Skeletal muscle tissue (tissue), 4 donors: Measurements from ENCODE around the gene BACH2. TPM values are rescaled to one million over a fixed set of nuclear protein-coding genes. Genes with fewer than 3 reads are reported as not detected.
"Not testable (repeated sequence)": the region's sequence is repeated elsewhere in the genome, so short reads cannot be mapped to it uniquely, and the experiment has no call there.

Experiments
- H3K27ac ChIP-seq: one replicate; pipeline ENCODE4 v1.7.0; 2013; ENCODE audit warnings: mild to moderate bottlenecking, low read depth, low read length, inconsistent platforms
- H3K27me3 ChIP-seq, 3 donors: one replicate each; pipeline ENCODE4 v1.7.0; 2013; ENCODE audit warnings: low read length in 3 of 3; ENCODE audit not compliant: control insufficient read depth in 3 of 3, insufficient read depth in 3 of 3
- H3K36me3 ChIP-seq, 3 donors: one replicate each; pipeline ENCODE4 v1.7.0; 2013; ENCODE audit warnings: low read length in 3 of 3; ENCODE audit not compliant: control insufficient read depth in 3 of 3, insufficient read depth in 3 of 3
- H3K4me1 ChIP-seq, 3 donors: one replicate each; pipeline ENCODE4 v1.7.0; 2013; ENCODE audit warnings: low read length in 3 of 3, mild to moderate bottlenecking in 3 of 3; ENCODE audit not compliant: control insufficient read depth in 3 of 3, insufficient read depth in 3 of 3
- H3K4me3 ChIP-seq, 3 donors: one replicate each; pipeline ENCODE4 v1.7.0; 2013; ENCODE audit warnings: low read length in 3 of 3
- H3K9ac ChIP-seq, 3 donors: one replicate each; pipeline ENCODE4 v1.7.0; 2013; ENCODE audit warnings: low read length in 3 of 3, mild to moderate bottlenecking in 3 of 3, moderate library complexity in 2 of 3, low read depth in 1 of 3
- H3K9me3 ChIP-seq, 3 donors: one replicate each; pipeline ENCODE4 v1.7.0; 2013; ENCODE audit warnings: low read length in 3 of 3; ENCODE audit not compliant: control insufficient read depth in 3 of 3
- total RNA-seq: library from RNA; depleted of rRNA; stranded (reverse); fragments of >200 nt; gene quantifications from one replicate; pipeline ENCODE4 v1.2.3, GENCODE V29; 2014
- donor health status: Osteomylitis.

BACH2 gene
- total RNA-seq, 1 donor from 2014 or later: 3.7 TPM

DNA sequence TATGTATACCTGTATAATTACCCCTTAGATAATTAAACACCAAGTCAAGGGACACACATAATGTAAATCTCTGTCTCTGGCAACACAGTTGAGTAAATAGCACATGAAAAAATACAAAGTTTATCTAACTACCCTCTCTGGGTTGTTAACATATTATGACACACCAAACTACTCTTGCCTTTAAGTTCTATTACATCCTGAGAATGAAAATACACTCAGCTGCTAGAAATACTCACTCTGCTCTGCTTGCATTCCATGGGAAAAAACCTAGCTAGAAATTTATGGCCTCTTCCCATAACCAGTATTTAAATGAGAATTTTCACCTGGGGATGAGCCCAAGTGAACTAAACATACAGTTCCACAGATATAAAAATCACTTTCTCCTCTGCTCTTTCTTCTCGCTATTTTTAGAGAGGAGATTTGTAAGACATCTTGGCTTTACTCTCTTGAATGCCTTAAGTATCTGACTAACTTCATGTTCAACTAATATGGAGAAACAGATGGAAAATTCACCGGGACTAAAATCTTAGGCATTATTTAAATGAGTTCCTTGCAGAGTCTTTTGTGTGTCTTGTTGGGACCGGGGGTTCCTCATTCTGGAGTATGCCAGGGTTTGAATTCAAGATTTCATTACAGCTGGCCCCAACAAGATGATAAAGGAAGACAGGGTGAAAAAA lies 261.5 kb downstream of the BACH2 start:
- Histone ChIP-seq H3K9me3 (no peaks in the 10 kb centered on the region), H3K9ac (peak overlapping the region in 1 of 3 donors; percentile 55), H3K36me3 (no peaks in the 10 kb centered on the region), H3K4me3 (no peak overlapping the region), H3K27me3 (no peaks in the 10 kb centered on the region), H3K4me1 (peaks cover 0 to 8% (median 3%) of the 10 kb centered on the region in 3 donors), H3K27ac (peak overlapping the region; percentile 28)

DNA sequence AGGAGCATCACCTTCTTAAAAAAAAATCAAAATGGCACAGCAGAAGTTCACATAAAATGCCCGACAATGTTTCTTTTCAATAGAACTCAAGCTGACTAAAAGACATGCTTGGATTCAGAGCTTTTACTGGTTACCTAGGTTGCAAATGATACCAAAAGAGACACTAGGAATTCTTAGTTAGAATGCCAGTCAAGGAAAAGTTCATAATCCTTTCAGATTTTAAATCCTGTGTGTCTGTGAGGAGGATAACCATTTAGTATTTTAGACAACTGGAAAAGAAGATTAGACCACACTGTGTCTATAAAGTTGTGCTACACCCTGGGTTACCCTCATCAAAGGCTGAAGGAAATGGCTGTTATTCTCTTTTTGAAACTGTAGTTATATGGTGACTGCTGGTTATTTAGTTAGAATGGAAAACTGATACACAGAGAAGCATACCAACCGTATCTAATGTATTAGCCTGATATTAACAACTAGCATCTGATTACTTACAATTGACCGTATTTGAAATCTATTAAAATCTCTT lies 262.8 kb downstream of the BACH2 start:
- H3K36me3 ChIP-seq: no peaks in the 10 kb centered on the region
- H3K4me1 ChIP-seq: peaks cover 0 to 8% (median 3%) of the 10 kb centered on the region in 3 donors
- peak overlapping the region in 1 of 3 donors; percentile 38 for H3K9ac ChIP-seq
- peak overlapping the region in 1 of 3 donors; percentile 23 for H3K4me3 ChIP-seq
- H3K27ac ChIP-seq: no peak overlapping the region
- H3K27me3 ChIP-seq: no peaks in the 10 kb centered on the region
- no peaks in the 10 kb centered on the region for H3K9me3 ChIP-seq

DNA sequence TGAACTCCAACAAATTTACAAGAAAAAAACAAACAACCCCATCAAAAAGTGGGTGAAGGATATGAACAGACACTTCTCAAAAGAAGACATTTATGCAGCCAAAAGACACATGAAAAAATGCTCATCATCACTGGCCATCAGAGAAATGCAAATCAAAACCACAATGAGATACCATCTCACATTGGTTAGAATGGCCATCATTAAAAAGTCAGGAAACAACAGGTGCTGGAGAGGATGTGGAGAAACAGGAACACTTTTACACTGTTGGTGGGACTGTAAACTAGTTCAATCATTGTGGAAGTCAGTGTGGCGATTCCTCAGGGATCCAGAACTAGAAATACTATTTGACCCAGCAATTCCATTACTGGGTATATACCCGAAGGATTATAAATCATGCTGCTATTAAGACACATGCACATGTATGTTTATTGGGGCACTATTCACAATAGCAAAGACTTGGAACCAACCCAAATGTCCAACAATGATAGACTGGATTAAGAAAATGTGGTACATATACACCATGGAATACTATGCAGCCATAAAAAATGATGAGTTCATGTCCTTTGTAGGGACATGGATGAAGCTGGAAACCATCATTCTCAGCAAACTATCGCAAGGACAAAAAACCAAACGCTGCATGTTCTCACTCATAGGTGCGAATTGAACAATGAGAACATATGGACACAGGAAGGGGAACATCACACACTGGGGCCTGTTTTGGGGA lies 264.0 kb downstream of the BACH2 start:
- not testable (repeated sequence) for H3K4me3 ChIP-seq, H3K9me3 ChIP-seq, H3K27me3 ChIP-seq, H3K27ac ChIP-seq, H3K36me3 ChIP-seq, H3K4me1 ChIP-seq, H3K9ac ChIP-seq

DNA sequence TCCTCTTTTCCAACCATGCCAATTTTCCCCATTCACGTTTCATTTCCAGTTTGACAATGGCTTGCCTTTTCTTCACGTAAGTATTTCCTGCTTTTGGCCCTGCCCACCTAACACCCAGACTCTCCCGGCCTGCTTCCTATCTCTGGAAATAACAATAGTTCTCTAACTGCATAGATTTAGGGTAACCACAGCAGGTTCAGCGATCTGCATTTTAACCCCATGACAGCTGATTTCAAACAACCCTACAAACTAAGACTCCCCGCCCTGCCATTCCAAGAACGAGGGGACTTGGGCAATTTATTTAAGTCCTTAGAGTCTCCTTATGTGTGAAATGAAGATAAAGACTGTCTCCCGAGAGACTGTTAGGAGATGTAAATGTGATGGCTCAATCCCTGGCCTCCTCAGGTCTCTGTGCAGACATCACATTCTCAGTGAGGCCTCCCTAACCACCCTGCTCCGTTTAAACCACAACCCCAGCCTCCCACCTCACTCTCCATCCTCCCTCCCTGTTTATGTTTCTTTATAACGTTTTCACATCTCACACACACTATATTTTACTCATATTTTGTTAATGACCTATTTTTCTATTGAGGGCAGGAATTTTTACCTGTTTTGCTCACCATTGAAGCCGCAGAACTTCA lies 267.5 kb downstream of the BACH2 start:
- Histone ChIP-seq H3K9me3 (no peaks in the 10 kb centered on the region), H3K36me3 (no peaks in the 10 kb centered on the region), H3K27me3 (no peaks in the 10 kb centered on the region), H3K27ac (no peak overlapping the region), H3K4me1 (peaks cover 11 to 17% (median 15%) of the 10 kb centered on the region in 3 donors), H3K9ac (no peak overlapping the region), H3K4me3 (no peak overlapping the region)

DNA sequence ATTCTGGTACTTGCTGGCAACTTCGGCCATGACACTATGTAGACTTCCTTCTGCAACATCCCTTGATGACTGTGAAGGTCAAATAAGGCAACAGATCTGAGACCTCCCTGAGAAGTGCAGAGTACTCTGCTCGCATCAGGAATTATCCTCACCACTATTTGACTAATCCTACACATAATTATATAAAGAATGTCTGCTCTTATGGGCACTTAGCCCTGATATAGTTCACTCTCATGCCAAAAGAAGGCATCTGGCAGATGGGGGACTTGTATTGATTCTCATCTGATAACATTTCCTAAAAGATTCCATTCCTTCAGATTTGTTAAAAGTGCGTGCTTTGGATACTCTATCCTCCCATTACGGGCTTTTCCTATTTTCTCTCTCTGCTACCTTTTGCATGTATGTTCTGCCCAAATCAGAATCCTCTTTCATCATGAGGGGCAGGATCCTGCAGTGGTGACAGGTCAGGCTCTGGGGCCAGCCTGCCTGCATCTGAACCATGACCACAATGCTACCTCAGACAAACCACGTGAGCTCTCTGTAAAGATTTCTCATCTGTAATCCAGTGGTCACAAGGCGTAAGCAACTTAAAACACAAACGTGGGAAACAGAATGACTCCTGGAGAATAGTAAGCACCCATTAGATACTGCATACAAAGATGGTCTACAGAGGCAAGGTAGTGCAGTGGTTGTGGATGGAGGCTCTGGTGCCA lies 268.4 kb downstream of the BACH2 start:
- no peak overlapping the region for H3K9ac ChIP-seq
- no peak overlapping the region for H3K4me3 ChIP-seq
- no peaks in the 10 kb centered on the region for H3K9me3 ChIP-seq
- H3K27ac ChIP-seq: no peak overlapping the region
- H3K27me3 ChIP-seq: no peaks in the 10 kb centered on the region
- H3K36me3 ChIP-seq: no peaks in the 10 kb centered on the region
- H3K4me1 ChIP-seq: peaks cover 11 to 17% (median 15%) of the 10 kb centered on the region in 3 donors

DNA sequence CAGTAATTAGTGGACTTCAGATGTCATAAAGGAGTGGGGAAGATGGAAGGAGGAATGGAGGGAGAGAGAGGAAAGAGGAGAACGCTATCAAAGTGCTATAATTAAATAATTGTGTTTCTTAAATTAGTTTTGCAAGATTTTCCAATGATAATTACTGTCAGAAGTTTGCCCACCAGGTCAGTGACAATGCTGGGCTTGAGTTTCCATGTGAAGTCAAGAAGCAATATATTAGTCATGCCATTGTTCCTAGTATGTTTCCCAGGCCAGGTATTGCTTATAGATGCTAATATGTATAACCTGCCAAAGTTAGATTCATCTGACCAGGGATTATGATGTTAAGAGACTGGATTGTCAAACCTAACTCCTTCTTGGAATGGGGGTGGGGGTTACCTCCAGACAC lies 270.4 kb downstream of the BACH2 start:
- H3K4me3 ChIP-seq: no peak overlapping the region
- H3K9ac ChIP-seq: no peak overlapping the region
- no peak overlapping the region for H3K27ac ChIP-seq
- H3K9me3 ChIP-seq: no peaks in the 10 kb centered on the region
- H3K4me1 ChIP-seq: peaks cover 11 to 17% (median 15%) of the 10 kb centered on the region in 3 donors
- no peaks in the 10 kb centered on the region for H3K27me3 ChIP-seq
- H3K36me3 ChIP-seq: no peaks in the 10 kb centered on the region

DNA sequence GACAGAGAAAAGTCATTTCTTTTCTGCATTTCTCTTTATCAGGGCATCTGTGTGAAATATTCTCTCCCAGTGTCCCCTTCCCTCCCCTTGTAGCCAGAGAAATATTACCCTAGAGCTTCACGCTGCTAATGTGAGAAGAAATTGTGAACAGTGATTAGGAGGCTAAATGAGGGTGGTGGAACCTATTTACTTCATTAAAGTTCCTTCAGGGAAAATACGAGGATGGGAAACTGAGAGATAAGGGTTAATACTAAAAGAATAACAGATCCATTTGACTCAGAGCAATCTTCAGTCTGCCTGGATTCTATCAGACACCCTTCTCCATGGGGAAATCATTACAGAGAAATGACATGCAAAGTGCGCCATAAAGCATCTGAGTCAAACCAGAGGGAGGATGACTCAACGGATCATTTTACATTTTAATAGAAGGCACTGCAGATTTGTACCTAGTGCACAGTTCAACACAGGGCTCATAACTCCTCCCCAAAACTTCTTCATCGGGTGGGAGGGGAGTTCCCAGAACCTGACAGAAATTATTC lies 271.1 kb downstream of the BACH2 start:
- H3K27ac ChIP-seq: peak overlapping the region; percentile 36
- H3K27me3 ChIP-seq: no peaks in the 10 kb centered on the region
- H3K9ac ChIP-seq: no peak overlapping the region
- no peak overlapping the region for H3K4me3 ChIP-seq
- no peaks in the 10 kb centered on the region for H3K36me3 ChIP-seq
- H3K4me1 ChIP-seq: peaks cover 11 to 17% (median 15%) of the 10 kb centered on the region in 3 donors
- no peaks in the 10 kb centered on the region for H3K9me3 ChIP-seq

DNA sequence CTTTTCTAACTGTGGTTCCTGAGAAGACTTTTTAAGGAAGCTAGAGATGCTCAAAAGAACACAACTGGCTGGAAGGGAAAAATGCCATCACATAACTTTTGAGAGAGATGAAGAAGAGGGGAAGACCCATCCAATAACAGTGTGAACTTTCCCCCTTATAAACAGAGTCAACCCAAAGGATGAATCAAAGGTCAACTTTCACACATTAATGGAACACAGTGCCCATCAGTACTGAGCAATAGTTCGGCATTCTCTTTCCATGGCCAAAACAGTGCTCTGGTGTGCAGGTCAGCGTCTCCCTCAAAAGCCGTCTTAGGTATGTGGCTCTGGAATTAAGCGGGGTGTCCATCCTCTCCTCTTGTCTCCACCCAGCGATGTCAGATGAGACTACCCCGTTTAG lies 272.0 kb downstream of the BACH2 start:
- Histone ChIP-seq H3K4me1 (peaks cover 11 to 17% (median 15%) of the 10 kb centered on the region in 3 donors), H3K27ac (no peak overlapping the region), H3K9me3 (no peaks in the 10 kb centered on the region), H3K36me3 (no peaks in the 10 kb centered on the region), H3K9ac (no peak overlapping the region), H3K27me3 (no peaks in the 10 kb centered on the region), H3K4me3 (no peak overlapping the region)

DNA sequence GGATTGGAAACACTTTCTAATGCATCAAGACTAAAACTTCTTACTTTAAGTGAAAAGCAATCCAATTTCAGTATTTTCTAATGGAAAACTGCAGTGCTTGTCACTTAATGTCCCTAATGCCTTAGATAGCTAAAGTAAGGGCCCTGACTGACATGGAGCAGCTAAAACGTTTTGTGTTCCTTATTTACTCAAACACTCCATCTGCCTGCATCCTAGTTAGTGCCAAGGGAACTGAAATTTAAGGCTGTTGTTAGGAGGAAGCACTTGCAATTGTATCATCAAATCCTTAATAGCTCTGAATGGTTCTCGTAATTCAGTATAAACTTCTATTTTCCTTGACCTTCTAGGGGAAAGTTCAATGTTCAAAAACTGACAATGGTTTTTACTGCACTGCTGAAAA lies 274.9 kb downstream of the BACH2 start:
- Histone ChIP-seq H3K9me3 (no peaks in the 10 kb centered on the region), H3K36me3 (no peaks in the 10 kb centered on the region), H3K9ac (no peak overlapping the region), H3K4me1 (peaks cover 5 to 13% (median 5%) of the 10 kb centered on the region in 3 donors), H3K4me3 (no peak overlapping the region), H3K27me3 (no peaks in the 10 kb centered on the region), H3K27ac (no peak overlapping the region)
